Measurements from ENCODE around the gene ZNF318.

- no peak for TF ChIP-seq CTCF (optimal IDR thresholded peaks at IDR 0.05 in 1 of 3, IDR thresholded peaks at IDR 0.05 in 1 of 3, conservative IDR thresholded peaks at IDR 0.05 in 1 of 3; ENCODE audit: extremely low read depth in 1 of 3, insufficient read depth in 2 of 3, low read length in 3 of 3)
- no peak for TF ChIP-seq EZH2 (IDR thresholded peaks at IDR 0.05; ENCODE audit: low read length)
Measured at GRCh38 chr6:43383021-43383667, 13.7 kb upstream of the ZNF318 start.

Measured in keratinocyte (primary cell).